HG03457 (cell line): Measurements from ENCODE around the gene MNAT1.

ENCODE experiments used
- ATAC-seq: cut with Tn5 transposase; IDR thresholded peaks from one replicate; pipeline ENCODE4 v1.9.1; 2021; ENCODE audit warnings: moderate number of reproducible peaks; ENCODE audit not compliant: unreplicated experiment

The MNAT1 gene

GRCh38 chr14:60956632-60957031 is 222.1 kb downstream of the MNAT1 start:
- no peak for ATAC-seq

- ATAC-seq = no peak
Observed at GRCh38 chr14:60958146-60958545, 223.6 kb downstream of the MNAT1 start.

GRCh38 chr14:60963761-60964160 is 229.2 kb downstream of the MNAT1 start:
- no peak for ATAC-seq

GRCh38 chr14:60964904-60965303 is 230.3 kb downstream of the MNAT1 start:
- no peak for ATAC-seq

- no peak for ATAC-seq
Observed at GRCh38 chr14:60965402-60965801, 230.8 kb downstream of the MNAT1 start.

GRCh38 chr14:60968099-60968498 is 233.5 kb downstream of the MNAT1 start:
- no peak for ATAC-seq

- ATAC-seq = no peak
Observed at GRCh38 chr14:60968671-60969070, 234.1 kb downstream of the MNAT1 start.

- no peak for ATAC-seq
Observed at GRCh38 chr14:60970146-60970545, 235.6 kb downstream of the MNAT1 start.

- no peak for ATAC-seq
Observed at GRCh38 chr14:60971271-60971670, 236.7 kb downstream of the MNAT1 start.

- ATAC-seq = no peak
Observed at GRCh38 chr14:60972295-60972694, 237.7 kb downstream of the MNAT1 start.

GRCh38 chr14:60973070-60973469 is 238.5 kb downstream of the MNAT1 start:
- ATAC-seq = no peak

GRCh38 chr14:60974090-60974651 is 239.6 kb downstream of the MNAT1 start:
- no peak for ATAC-seq

- ATAC-seq = no peak
Observed at GRCh38 chr14:60975551-60975950, 241.0 kb downstream of the MNAT1 start.

- ATAC-seq = no peak
Observed at GRCh38 chr14:60977847-60978246, 243.3 kb downstream of the MNAT1 start.

GRCh38 chr14:60980811-60981632 is 246.5 kb downstream of the MNAT1 start, which contains the start of the genes SLC38A6 and TRMT5:
Gene SLC38A6 (plus strand): TSS chr14:60981245. CDS start chr14:60981278, 33 bp downstream.
Gene TRMT5 (minus strand): TSS chr14:60981079. CDS start chr14:60980973, 106 bp downstream.
- ATAC-seq = peak; percentile 85

GRCh38 chr14:60981633-60982455 is 247.3 kb downstream of the MNAT1 start:
- ATAC-seq = no peak

- no peak for ATAC-seq
Observed at GRCh38 chr14:60984196-60984595, 249.6 kb downstream of the MNAT1 start.

GRCh38 chr14:60986500-60986899 is 251.9 kb downstream of the MNAT1 start:
- ATAC-seq = no peak

GRCh38 chr14:60989599-60989998 is 255.0 kb downstream of the MNAT1 start:
- ATAC-seq = no peak

- no peak for ATAC-seq
Observed at GRCh38 chr14:60998617-60999016, 264.1 kb downstream of the MNAT1 start.

- ATAC-seq = no peak
Observed at GRCh38 chr14:60999536-60999935, 265.0 kb downstream of the MNAT1 start.
